GM12892 (cell line): ENCODE measurements around the gene GALNT14.

Source experiments
- DNase-seq: peaks from one replicate; pipeline ENCODE4 v3.0.0; 2011; ENCODE audit not compliant: insufficient read length
- FAIRE-seq: peaks from 2 replicates; lab custom pipeline; 2011; peaks lifted over from hg19 to GRCh38; lab: Jason Lieb, UNC
- POLR2A ChIP-seq: IDR thresholded peaks from 2 replicates; pipeline ENCODE4 v1.6.1; 2011; ENCODE audit warnings: low read depth, low read length, control low read depth
- POLR2AphosphoS5 ChIP-seq: IDR thresholded peaks from 2 replicates; pipeline ENCODE4 v1.6.1; 2011; ENCODE audit warnings: low read depth, low read length, control low read depth
- TAF1 ChIP-seq: IDR thresholded peaks from 2 replicates; pipeline ENCODE4 v1.6.1; 2011; ENCODE audit warnings: low read depth, mild to moderate bottlenecking, control low read depth, low read length, borderline replicate concordance

The GALNT14 gene

GRCh38 chr2:30990671-30991070 lies 147.6 kb downstream of the GALNT14 start:
- TF ChIP-seq POLR2AphosphoS5 (no peak), TAF1 (no peak), POLR2A (no peak)
- DNase-seq (no peak), FAIRE-seq (no peak)

- FAIRE-seq (no peak), DNase-seq (no peak)
- TF ChIP-seq POLR2AphosphoS5 (no peak), TAF1 (no peak), POLR2A (no peak)
Observed at GRCh38 chr2:30990176-30990575, 148.1 kb downstream of the GALNT14 start.

GRCh38 chr2:30989746-30990145 lies 148.5 kb downstream of the GALNT14 start:
- FAIRE-seq (no peak), DNase-seq (no peak)
- no peak for TF ChIP-seq POLR2AphosphoS5
- no peak for TF ChIP-seq POLR2A
- no peak for TF ChIP-seq TAF1

GRCh38 chr2:30987566-30987965 lies 150.7 kb downstream of the GALNT14 start:
- TF ChIP-seq TAF1: no peak
- no peak for TF ChIP-seq POLR2A
- no peak for TF ChIP-seq POLR2AphosphoS5
- no peak for FAIRE-seq
- DNase-seq: no peak

GRCh38 chr2:30986231-30986580 lies 152.0 kb downstream of the GALNT14 start:
- no peak for FAIRE-seq
- no peak for DNase-seq
- TF ChIP-seq TAF1 (no peak), POLR2AphosphoS5 (no peak), POLR2A (no peak)

- FAIRE-seq (no peak), DNase-seq (no peak)
- TF ChIP-seq POLR2AphosphoS5: no peak
- no peak for TF ChIP-seq POLR2A
- TF ChIP-seq TAF1: no peak
Observed at GRCh38 chr2:30985493-30986230, 152.6 kb downstream of the GALNT14 start.

GRCh38 chr2:30984148-30984547 lies 154.1 kb downstream of the GALNT14 start:
- TF ChIP-seq POLR2AphosphoS5: no peak
- TF ChIP-seq POLR2A: no peak
- no peak for TF ChIP-seq TAF1
- FAIRE-seq (no peak), DNase-seq (no peak)

- FAIRE-seq (no peak), DNase-seq (no peak)
- TF ChIP-seq POLR2A: no peak
- no peak for TF ChIP-seq POLR2AphosphoS5
- no peak for TF ChIP-seq TAF1
Observed at GRCh38 chr2:30981510-30981909, 156.7 kb downstream of the GALNT14 start.

GRCh38 chr2:30981096-30981495 lies 157.1 kb downstream of the GALNT14 start:
- DNase-seq (no peak), FAIRE-seq (no peak)
- no peak for TF ChIP-seq POLR2A
- TF ChIP-seq POLR2AphosphoS5: no peak
- TF ChIP-seq TAF1: no peak

- no peak for FAIRE-seq
- no peak for DNase-seq
- no peak for TF ChIP-seq TAF1
- TF ChIP-seq POLR2AphosphoS5: no peak
- TF ChIP-seq POLR2A: no peak
Observed at GRCh38 chr2:30979822-30980245, 158.4 kb downstream of the GALNT14 start.

GRCh38 chr2:30978854-30979253 lies 159.4 kb downstream of the GALNT14 start:
- no peak for FAIRE-seq
- TF ChIP-seq POLR2AphosphoS5 (no peak), POLR2A (no peak), TAF1 (no peak)

GRCh38 chr2:30978044-30978443 lies 160.2 kb downstream of the GALNT14 start:
- DNase-seq (no peak), FAIRE-seq (no peak)
- TF ChIP-seq POLR2A: no peak
- TF ChIP-seq TAF1: no peak
- TF ChIP-seq POLR2AphosphoS5: no peak

More at GRCh38 chr2:30978854-30979253, 159.4 kb downstream of the GALNT14 start:
- DNase-seq: no peak

GRCh38 chr2:30975156-30975555 lies 163.1 kb downstream of the GALNT14 start:
- TF ChIP-seq POLR2A (no peak), POLR2AphosphoS5 (no peak), TAF1 (no peak)
- FAIRE-seq: no peak
- no peak for DNase-seq
